Liver (tissue), 9 donors: ENCODE measurements around the gene ZNF48. TPM values are rescaled to one million over a fixed set of nuclear protein-coding genes. Genes with fewer than 3 reads are reported as not detected.

ENCODE experiments used
- DNase-seq: peaks from one replicate; pipeline ENCODE4 v3.0.0-alpha.2; 2017; ENCODE audit warnings: low spot score
- H3K27ac ChIP-seq, 2 donors: one replicate each; pipeline ENCODE4 v1.7.0; 2013; ENCODE audit warnings: inconsistent platforms in 2 of 2, low read length in 2 of 2, control low read depth in 1 of 2, low read depth in 1 of 2, mild to moderate bottlenecking in 1 of 2
- H3K27me3 ChIP-seq, 4 donors: one replicate each; pipeline versions ENCODE4 v1.6.1 to v1.7.0; 2013; ENCODE audit warnings: low read length in 3 of 4, inconsistent platforms in 1 of 4, mild to moderate bottlenecking in 1 of 4, moderate library complexity in 1 of 4; ENCODE audit not compliant: control insufficient read depth in 4 of 4, insufficient read depth in 4 of 4
- H3K36me3 ChIP-seq, 4 donors: one replicate each; pipeline versions ENCODE4 v1.6.1 to v1.7.0; 2013; ENCODE audit warnings: low read length in 3 of 4, mild to moderate bottlenecking in 3 of 4, low read depth in 1 of 4, moderate library complexity in 1 of 4; ENCODE audit not compliant: control insufficient read depth in 4 of 4, insufficient read depth in 3 of 4
- H3K4me1 ChIP-seq, 4 donors: one replicate each; pipeline versions ENCODE4 v1.6.1 to v1.7.0; 2013; ENCODE audit warnings: low read length in 3 of 4, mild to moderate bottlenecking in 3 of 4, moderate library complexity in 1 of 4; ENCODE audit not compliant: control insufficient read depth in 4 of 4, insufficient read depth in 4 of 4
- H3K4me3 ChIP-seq, 3 donors: one replicate each; pipeline versions ENCODE4 v1.6.1 to v1.7.0; 2013; ENCODE audit warnings: low read length in 3 of 3, control low read depth in 1 of 3, low read depth in 1 of 3, mild to moderate bottlenecking in 1 of 3
- H3K9ac ChIP-seq, 2 donors: one replicate each; pipeline ENCODE4 v1.7.0; 2013; ENCODE audit warnings: low read length in 2 of 2, mild to moderate bottlenecking in 2 of 2, moderate library complexity in 2 of 2, control low read depth in 1 of 2, low read depth in 1 of 2
- H3K9me3 ChIP-seq, 4 donors: one replicate each; pipeline versions ENCODE4 v1.6.1 to v1.7.0; 2013; ENCODE audit warnings: low read length in 3 of 4; ENCODE audit not compliant: control insufficient read depth in 4 of 4
- ATF3 ChIP-seq: IDR thresholded peaks from 2 replicates; pipeline ENCODE4 v1.6.1; 2016; ENCODE audit warnings: antibody characterized with exemption
- CTCF ChIP-seq: fragments of 150-350 bp; IDR thresholded peaks from 2 replicates; pipeline ENCODE4 v1.5.1; 2017; ENCODE audit warnings: improper control_type of control experiment, low read depth, low read length; ENCODE audit not compliant: missing input control
- EGR1 ChIP-seq, 2 donors: IDR thresholded peaks; 2 replicates each; pipeline ENCODE4 v1.6.1; 2016 to 2018; ENCODE audit warnings: antibody characterized with exemption in 2 of 2, low read depth in 2 of 2
- FOXA2 ChIP-seq: IDR thresholded peaks from 2 replicates; pipeline ENCODE4 v1.6.1; 2016; ENCODE audit warnings: antibody characterized with exemption
- HNF4G ChIP-seq: IDR thresholded peaks from 2 replicates; pipeline ENCODE4 v1.6.1; 2016; ENCODE audit warnings: antibody characterized with exemption
- JUND ChIP-seq, 2 donors: IDR thresholded peaks; 2 replicates each; pipeline ENCODE4 v1.6.1; 2016; ENCODE audit warnings: antibody characterized with exemption in 2 of 2
- NR2F2 ChIP-seq: IDR thresholded peaks from 2 replicates; pipeline ENCODE4 v1.6.1; 2016; ENCODE audit warnings: antibody characterized with exemption
- REST ChIP-seq: IDR thresholded peaks from 2 replicates; pipeline ENCODE4 v1.6.1; 2016; ENCODE audit warnings: antibody characterized with exemption, mild to moderate bottlenecking
- RXRA ChIP-seq, 2 donors: IDR thresholded peaks; 2 replicates each; pipeline ENCODE4 v1.6.1; 2017 to 2018; ENCODE audit warnings: antibody characterized with exemption in 2 of 2, mild to moderate bottlenecking in 1 of 2
- SP1 ChIP-seq: IDR thresholded peaks from 2 replicates; pipeline ENCODE4 v1.6.1; 2018; ENCODE audit warnings: antibody characterized with exemption, mild to moderate bottlenecking
- TAF1 ChIP-seq: conservative IDR thresholded peaks from 2 replicates; pipeline ENCODE4 v1.6.1; 2016; ENCODE audit warnings: antibody characterized with exemption, mild to moderate bottlenecking
- YY1 ChIP-seq: IDR thresholded peaks from 2 replicates; pipeline ENCODE4 v1.6.1; 2016; ENCODE audit warnings: antibody characterized with exemption, mild to moderate bottlenecking
- ZBTB33 ChIP-seq: IDR thresholded peaks from 2 replicates; pipeline ENCODE4 v1.6.1; 2016; ENCODE audit warnings: antibody characterized with exemption
- WGBS: extraction: QIAGEN DNeasy Blood & Tissue Kit; methylation state at CpG from one replicate; pipeline ENCODE4 v1.1.7; 2013; 5-methylcytosine and 5-hydroxymethylcytosine counted together
- polyA plus RNA-seq, 2 donors: library from polyadenylated mRNA; stranded (reverse) in 1 of 2; unstranded in 1 of 2; fragments of 200-250 nt in 1 of 2; fragments of >200 nt in 1 of 2; fragmentation: Nextera tagmentation in 1 of 2; extraction: Ambion mirVana in 1 of 2; gene quantifications; one replicate each; pipeline versions ENCODE4 v1.2.1 to v1.2.3, GENCODE V29; 2013 to 2015
- total RNA-seq, 2 donors: library from RNA; depleted of rRNA; stranded (reverse); fragments of >200 nt; gene quantifications; one replicate each; pipeline ENCODE4 v1.2.3, GENCODE V29; 2014
- donor health status: healthy.
- donor health status: healthy.
- donor health status: healthy.
- donor health status: healthy.
- donor health status: healthy.

Gene ZNF48
- total and polyA plus RNA-seq, 4 donors, result 2.3 to 4.7 (median 3.1) TPM

GRCh38 chr16:30439720-30440348 is 44.6 kb downstream of the ZNF48 start:
- WGBS, result 87% methylated on average over 6 of the region's 6 CpGs
- Histone ChIP-seq H3K9ac (no peak overlapping the region), H3K4me3 (no peak overlapping the region), H3K36me3 (peaks cover 0 to 2% (median 0%) of the 10 kb centered on the region in 4 donors), H3K9me3 (no peaks in the 10 kb centered on the region), H3K27me3 (no peaks in the 10 kb centered on the region), H3K27ac (no peak overlapping the region), H3K4me1 (peaks cover 0 to 14% (median 7%) of the 10 kb centered on the region in 4 donors)
- TF ChIP-seq ATF3, result no peak
- DNase-seq, result no peak

- H3K4me1 ChIP-seq, result peaks cover 4 to 30% (median 15%) of the 10 kb centered on the region in 4 donors
- DNase-seq, result no peak
- peak overlapping the region; percentile 92 to 98 for H3K9ac ChIP-seq
- H3K36me3 ChIP-seq, result peaks cover 0 to 2% (median 0%) of the 10 kb centered on the region in 4 donors
- peak overlapping the region; percentile 85 to 99 (median 86) for H3K4me3 ChIP-seq
- peak overlapping the region; percentile 2 to 99 for H3K27ac ChIP-seq
- WGBS, result 33% methylated on average over 2 of the region's 2 CpGs
- no peaks in the 10 kb centered on the region for H3K9me3 ChIP-seq
- H3K27me3 ChIP-seq, result no peaks in the 10 kb centered on the region
- TF ChIP-seq YY1 (peak; percentile 24), RXRA (IDR thresholded peaks at IDR 0.05) (no peak), EGR1 (IDR thresholded peaks at IDR 0.05; ENCODE audit: low read depth in 2 of 2) (no peak), SP1 (no peak), ZBTB33 (peak; percentile 10), TAF1 (no peak)
Observed at GRCh38 chr16:30443631-30444030, 48.4 kb downstream of the ZNF48 start.

GRCh38 chr16:30444231-30445148 is 49.3 kb downstream of the ZNF48 start:
- H3K4me3 ChIP-seq, result peak overlapping the region; percentile 85 to 99 (median 86)
- peaks cover 4 to 30% (median 18%) of the 10 kb centered on the region in 4 donors for H3K4me1 ChIP-seq
- H3K9ac ChIP-seq, result peak overlapping the region; percentile 92 to 98
- DNase-seq, result no peak
- no peaks in the 10 kb centered on the region for H3K27me3 ChIP-seq
- H3K27ac ChIP-seq, result peak overlapping the region; percentile 96 to 99
- H3K9me3 ChIP-seq, result no peaks in the 10 kb centered on the region
- 39% methylated on average over 29 of the region's 29 CpGs for WGBS
- no peak for TF ChIP-seq FOXA2
- peak; percentile 97 for TF ChIP-seq YY1
- peaks cover 0 to 2% (median 0%) of the 10 kb centered on the region in 4 donors for H3K36me3 ChIP-seq

- Histone ChIP-seq H3K4me1 (peaks cover 4 to 30% (median 18%) of the 10 kb centered on the region in 4 donors), H3K36me3 (peaks cover 0 to 2% (median 0%) of the 10 kb centered on the region in 4 donors), H3K9me3 (no peaks in the 10 kb centered on the region), H3K9ac (peak overlapping the region; percentile 92 to 98), H3K27ac (peak overlapping the region; percentile 96 to 99), H3K4me3 (peak overlapping the region; percentile 85 to 99 (median 86)), H3K27me3 (no peaks in the 10 kb centered on the region)
- TF ChIP-seq CTCF (no peak), HNF4G (no peak), NR2F2 (no peak), TAF1 (no peak), JUND (IDR thresholded peaks at IDR 0.05) (no peak), REST (no peak), RXRA (IDR thresholded peaks at IDR 0.05) (no peak), YY1 (no peak), FOXA2 (no peak)
- no peak for DNase-seq
- WGBS, result 12% methylated on average over 11 of the region's 11 CpGs
Observed at GRCh38 chr16:30445149-30445407, 49.9 kb downstream of the ZNF48 start.
